Lower leg skin (tissue), 4 donors: ENCODE data around the gene ABCA1. TPM values are rescaled to one million over a fixed set of nuclear protein-coding genes. Genes with fewer than 3 reads are reported as not detected.
"Not testable (repeated sequence)": the region's sequence is repeated elsewhere in the genome, so short reads cannot be mapped to it uniquely, and the experiment has no call there.

Experiments
- DNase-seq, 2 donors: peaks; one replicate each; pipeline ENCODE4 v3.0.0-alpha.2; 2019; ENCODE audit warnings: low spot score in 2 of 2
- H3K4me3 ChIP-seq: fragments of 200-600 bp; sonication (generic); 2 replicates; pipeline ENCODE4 v1.5.1; 2017; ENCODE audit warnings: mild to moderate bottlenecking, low read depth; ENCODE audit not compliant: poor library complexity, severe bottlenecking
- CTCF ChIP-seq, 3 donors: fragments of 450-650 bp; IDR thresholded peaks; one replicate each; pipeline ENCODE4 v1.5.1; 2016; ENCODE audit warnings: antibody characterized with exemption in 3 of 3, mild to moderate bottlenecking in 3 of 3, moderate library complexity in 2 of 3
- POLR2A ChIP-seq, 2 donors: fragments of 450-650 bp; IDR thresholded peaks; one replicate each; pipeline ENCODE4 v1.6.1; 2016 to 2017; ENCODE audit warnings: antibody characterized with exemption in 2 of 2, mild to moderate bottlenecking in 1 of 2, moderate library complexity in 1 of 2
- WGBS, 2 donors: methylation state at CpG; one replicate each; pipeline ENCODE4 v1.1.5; 2018; 5-methylcytosine and 5-hydroxymethylcytosine counted together
- intact Hi-C: fragments of 100-400 bp; cut with DNase I; formaldehyde crosslinking; loops from one replicate; pipeline ENCODE4 v1.15.0; 2023; ENCODE audit warnings: low total_unique reads
- total RNA-seq, 4 donors: library from RNA; depleted of rRNA; stranded (reverse); fragments of >200 nt; gene quantifications; one replicate each; pipeline ENCODE4 v1.1.0, GENCODE V29; 2016

ABCA1 gene
- total RNA-seq, 4 donors from 2014 or later, result 35.6 to 60.7 (median 39.8) TPM

- no peak for DNase-seq
- 68 to 91% methylated on average over 4 of the region's 4 CpGs for WGBS, 2 donors
- intact Hi-C loops, result no loop called here
- TF ChIP-seq POLR2A (IDR thresholded peaks at IDR 0.05), result no peak
- no peak for TF ChIP-seq CTCF (IDR thresholded peaks at IDR 0.05)
- H3K4me3 ChIP-seq, result no peak overlapping the region
Measured at GRCh38 chr9:104923740-104924139, 4.2 kb downstream of the ABCA1 start.

- no peak overlapping the region for H3K4me3 ChIP-seq
Measured at GRCh38 chr9:104923289-104923688, 4.7 kb downstream of the ABCA1 start.

GRCh38 chr9:104922748-104923147, 5.2 kb downstream of the ABCA1 start:
- intact Hi-C loops, H3K4me3 ChIP-seq, DNase-seq: not testable (repeated sequence)
- WGBS, 2 donors, result 84 to 88% methylated on average over 7 of the region's 7 CpGs

More at GRCh38 chr9:104923289-104923688, 4.7 kb downstream of the ABCA1 start:
- intact Hi-C loops, result no loop called here
- TF ChIP-seq CTCF (IDR thresholded peaks at IDR 0.05), result no peak
- no peak for TF ChIP-seq POLR2A (IDR thresholded peaks at IDR 0.05)
- DNase-seq, result no peak
- 56 to 68% methylated on average over 2 of the region's 2 CpGs for WGBS, 2 donors

- no peak for DNase-seq
Measured at GRCh38 chr9:104921067-104921741, 6.8 kb downstream of the ABCA1 start.

GRCh38 chr9:104915753-104916152, 12.2 kb downstream of the ABCA1 start:
- WGBS, 2 donors, result 82 to 85% methylated on average over 3 of the region's 3 CpGs
- TF ChIP-seq POLR2A (IDR thresholded peaks at IDR 0.05), result no peak
- no peak for TF ChIP-seq CTCF (IDR thresholded peaks at IDR 0.05)
- intact Hi-C loops, result no loop called here
- H3K4me3 ChIP-seq, result no peak overlapping the region
- DNase-seq, result no peak

More at GRCh38 chr9:104921067-104921741, 6.8 kb downstream of the ABCA1 start:
- WGBS, 2 donors, result 62 to 83% methylated on average over 3 of the region's 3 CpGs
- intact Hi-C loops, result no loop called here
- no peak overlapping the region for H3K4me3 ChIP-seq
- TF ChIP-seq CTCF (IDR thresholded peaks at IDR 0.05) (no peak), POLR2A (IDR thresholded peaks at IDR 0.05) (no peak)

GRCh38 chr9:104915049-104915448, 12.9 kb downstream of the ABCA1 start:
- H3K4me3 ChIP-seq, result no peak overlapping the region
- TF ChIP-seq POLR2A (IDR thresholded peaks at IDR 0.05) (no peak), CTCF (IDR thresholded peaks at IDR 0.05) (no peak)
- WGBS, 2 donors, result 49 to 56% methylated on average over 7 of the region's 7 CpGs
- intact Hi-C loops, result no loop called here
- DNase-seq, result no peak
